PC-9 (cell line): ENCODE measurements around the gene MERTK. TPM values are rescaled to one million over a fixed set of nuclear protein-coding genes. Genes with fewer than 3 reads are reported as not detected.

ENCODE experiments used
- BruUV-seq: library from RNA; stranded (reverse); fragments of 400-500 nt; replicated peaks from 2 replicates; lab custom pipeline; 2021; lab: Mats Ljungman, UMichigan
- CTCF ChIA-PET: fragments of 300-600 bp; sonication (Branson Sonifier 250); formaldehyde crosslinking; loops from one replicate; lab custom pipeline; 2022; ENCODE audit warnings: antibody characterized with exemption; lab: Charles Lee
- POLR2A ChIA-PET: fragments of 300-600 bp; sonication (Branson Sonifier 250); formaldehyde crosslinking; loops from one replicate; lab custom pipeline; 2022; ENCODE audit warnings: antibody characterized with exemption; ENCODE audit not compliant: unreplicated experiment; lab: Charles Lee
- DNase-seq, 2 experiments: peaks; one replicate each; pipeline versions ENCODE4 v3.0.0 to v3.0.0-alpha.2; 2015 to 2022; ENCODE audit warnings: mixed read lengths in 1 of 2
- H2AFZ ChIP-seq: fragments of 200-600 bp; sonication (generic); 2 replicates; pipeline ENCODE4 v1.8.1; 2017; ENCODE audit warnings: antibody characterized with exemption
- H3F3A ChIP-seq: fragments of 200-600 bp; sonication (generic); 2 replicates; pipeline ENCODE4 v1.8.1; 2017; ENCODE audit warnings: antibody characterized with exemption, mild to moderate bottlenecking, low read depth; ENCODE audit not compliant: insufficient read depth
- H3K27ac ChIP-seq: fragments of 200-600 bp; sonication (generic); 2 replicates; pipeline ENCODE4 v1.6.1; 2016; ENCODE audit warnings: mixed run types
- H3K27me3 ChIP-seq: fragments of 200-600 bp; sonication (generic); 2 replicates; pipeline ENCODE4 v1.6.1; 2016; ENCODE audit warnings: low read depth, mixed run types; ENCODE audit not compliant: insufficient read depth
- H3K36me3 ChIP-seq: fragments of 200-600 bp; sonication (generic); 2 replicates; pipeline ENCODE4 v1.6.1; 2016; ENCODE audit warnings: low read depth, mixed run types
- H3K4me1 ChIP-seq: fragments of 200-600 bp; sonication (generic); replicated peaks from 2 replicates; pipeline ENCODE4 v1.6.1; 2016; ENCODE audit warnings: mixed run types; ENCODE audit not compliant: insufficient read depth
- H3K4me2 ChIP-seq: fragments of 200-600 bp; sonication (generic); 2 replicates; pipeline ENCODE4 v1.6.1; 2017; ENCODE audit warnings: mixed run types
- H3K4me3 ChIP-seq: fragments of 200-600 bp; sonication (generic); 2 replicates; pipeline ENCODE4 v1.6.1; 2016; ENCODE audit warnings: mixed run types
- H3K79me2 ChIP-seq: fragments of 200-600 bp; sonication (generic); 2 replicates; pipeline ENCODE4 v1.6.1; 2017; ENCODE audit warnings: low read depth, mixed run types
- H3K9me2 ChIP-seq: fragments of 200-600 bp; sonication (generic); 2 replicates; pipeline ENCODE4 v1.8.1; 2017; ENCODE audit warnings: mild to moderate bottlenecking; ENCODE audit not compliant: insufficient read depth
- H3K9me3 ChIP-seq: fragments of 200-600 bp; sonication (generic); 2 replicates; pipeline ENCODE4 v1.8.1; 2016; ENCODE audit warnings: low read depth; ENCODE audit not compliant: insufficient read depth
- H4K20me1 ChIP-seq: fragments of 200-600 bp; sonication (generic); 2 replicates; pipeline ENCODE4 v1.8.1; 2017; ENCODE audit not compliant: insufficient read depth
- EZH2 ChIP-seq: fragments of 200-600 bp; sonication (generic); IDR thresholded peaks from 2 replicates; pipeline ENCODE4 v1.8.0; 2017; ENCODE audit warnings: antibody characterized with exemption, low read depth
- intact Hi-C: fragments of 100-400 bp; cut with micrococcal nuclease; formaldehyde crosslinking; loops from one replicate; pipeline ENCODE4 v1.10.0; 2022; ENCODE audit not compliant: unreplicated experiment
- total RNA-seq: library from RNA; stranded (reverse); gene quantifications from 2 replicates; pipeline ENCODE4 v1.2.3, GENCODE V29; 2021
- TF ChIP-seq, protein P1 (sequence below): fragments of 200-600 bp; sonication (generic); conservative IDR thresholded peaks from 2 replicates; pipeline ENCODE4 v1.6.1; 2017; ENCODE audit warnings: mixed run types, antibody characterized with exemption, mild to moderate bottlenecking, moderate library complexity

The MERTK gene
- total RNA-seq, 1 experiment from 2014 or later, result 1.6 TPM

GRCh38 chr2:111975819-111976218 is 77.4 kb downstream of the MERTK start:
- no peak for DNase-seq
- peak overlapping the region; percentile 58 for H3K27ac ChIP-seq

GRCh38 chr2:111977240-111977639 is 78.8 kb downstream of the MERTK start:
- H3K4me1 ChIP-seq, result peaks cover 38% of the 10 kb centered on the region
- H3K79me2 ChIP-seq, result no peaks in the 10 kb centered on the region
- CTCF ChIA-PET, result no interaction called here
- intact Hi-C loops, result loop anchor here (5.0 kb wide), 1 partner anchor 55 kb away; no protein-coding TSS in a partner anchor
- no peak overlapping the region for H3K4me2 ChIP-seq
- no peaks in the 10 kb centered on the region for H3K36me3 ChIP-seq
- no peak for DNase-seq
- H3K9me2 ChIP-seq, result no peaks in the 10 kb centered on the region
- POLR2A ChIA-PET, result no interaction called here
- H3K27me3 ChIP-seq, result no peaks in the 10 kb centered on the region
- no peak for TF ChIP-seq EZH2
- TF ChIP-seq, protein P1, sequence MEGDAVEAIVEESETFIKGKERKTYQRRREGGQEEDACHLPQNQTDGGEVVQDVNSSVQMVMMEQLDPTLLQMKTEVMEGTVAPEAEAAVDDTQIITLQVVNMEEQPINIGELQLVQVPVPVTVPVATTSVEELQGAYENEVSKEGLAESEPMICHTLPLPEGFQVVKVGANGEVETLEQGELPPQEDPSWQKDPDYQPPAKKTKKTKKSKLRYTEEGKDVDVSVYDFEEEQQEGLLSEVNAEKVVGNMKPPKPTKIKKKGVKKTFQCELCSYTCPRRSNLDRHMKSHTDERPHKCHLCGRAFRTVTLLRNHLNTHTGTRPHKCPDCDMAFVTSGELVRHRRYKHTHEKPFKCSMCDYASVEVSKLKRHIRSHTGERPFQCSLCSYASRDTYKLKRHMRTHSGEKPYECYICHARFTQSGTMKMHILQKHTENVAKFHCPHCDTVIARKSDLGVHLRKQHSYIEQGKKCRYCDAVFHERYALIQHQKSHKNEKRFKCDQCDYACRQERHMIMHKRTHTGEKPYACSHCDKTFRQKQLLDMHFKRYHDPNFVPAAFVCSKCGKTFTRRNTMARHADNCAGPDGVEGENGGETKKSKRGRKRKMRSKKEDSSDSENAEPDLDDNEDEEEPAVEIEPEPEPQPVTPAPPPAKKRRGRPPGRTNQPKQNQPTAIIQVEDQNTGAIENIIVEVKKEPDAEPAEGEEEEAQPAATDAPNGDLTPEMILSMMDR, result no peak
- H4K20me1 ChIP-seq, result no peaks in the 10 kb centered on the region
- no TSS peak for BruUV-seq
- H3K27ac ChIP-seq, result no peak overlapping the region
- peaks cover 7% of the 10 kb centered on the region; the same call in 1 of the 2 replicates for H3K9me3 ChIP-seq
- peaks cover 25% of the 10 kb centered on the region for H3F3A ChIP-seq
- H3K4me3 ChIP-seq, result no peak overlapping the region
- H2AFZ ChIP-seq, result no peak overlapping the region

More at GRCh38 chr2:111975819-111976218, 77.4 kb downstream of the MERTK start:
- H3K9me3 ChIP-seq, result peaks cover 7% of the 10 kb centered on the region; the same call in 1 of the 2 replicates
- H3K79me2 ChIP-seq, result no peaks in the 10 kb centered on the region
- intact Hi-C loops, result loop anchor here (1.0 to 5.0 kb wide), 5 partner anchors 8 to 77 kb away; partner anchors contain the start of gene MERTK
- H2AFZ ChIP-seq, result no peak overlapping the region
- H3K4me1 ChIP-seq, result peaks cover 38% of the 10 kb centered on the region
- no peak for TF ChIP-seq EZH2
- TF ChIP-seq, protein P1, result no peak
- H3K9me2 ChIP-seq, result no peaks in the 10 kb centered on the region
- peaks cover 25% of the 10 kb centered on the region for H3F3A ChIP-seq
- ChIA-PET POLR2A (no interaction called here), CTCF (no interaction called here)
- H3K4me3 ChIP-seq, result no peak overlapping the region
- BruUV-seq, result no TSS peak
- H3K36me3 ChIP-seq, result no peaks in the 10 kb centered on the region
- no peaks in the 10 kb centered on the region for H4K20me1 ChIP-seq
- H3K27me3 ChIP-seq, result no peaks in the 10 kb centered on the region
- peak overlapping the region; percentile 32 for H3K4me2 ChIP-seq

GRCh38 chr2:111978452-111979170 is 80.2 kb downstream of the MERTK start:
- H4K20me1 ChIP-seq, result no peaks in the 10 kb centered on the region
- peaks cover 28% of the 10 kb centered on the region for H3F3A ChIP-seq
- H3K36me3 ChIP-seq, result no peaks in the 10 kb centered on the region
- H2AFZ ChIP-seq, result no peak overlapping the region
- H3K4me1 ChIP-seq, result peaks cover 37% of the 10 kb centered on the region
- CTCF ChIA-PET, result no interaction called here
- peaks cover 7% of the 10 kb centered on the region; the same call in 1 of the 2 replicates for H3K9me3 ChIP-seq
- H3K9me2 ChIP-seq, result no peaks in the 10 kb centered on the region
- H3K27ac ChIP-seq, result no peak overlapping the region
- DNase-seq, result no peak
- no peaks in the 10 kb centered on the region for H3K79me2 ChIP-seq
- no peak overlapping the region for H3K4me2 ChIP-seq
- TF ChIP-seq EZH2, result no peak
- TF ChIP-seq, protein P1, result no peak
- H3K27me3 ChIP-seq, result no peaks in the 10 kb centered on the region
- BruUV-seq, result no TSS peak
- intact Hi-C loops, result loop anchor here (5.0 kb wide), 1 partner anchor 54 kb away; no protein-coding TSS in a partner anchor
- POLR2A ChIA-PET, result no interaction called here
- H3K4me3 ChIP-seq, result no peak overlapping the region
